Putamen (tissue), 1 donor: ENCODE data around the gene UVSSA.

ENCODE experiments used
- DNase-seq: peaks from one replicate; pipeline ENCODE4 v3.0.0-alpha.2; 2016; ENCODE audit warnings: low spot score

UVSSA gene

GRCh38 chr4:1346781-1347409, at the start of gene UVSSA:
TSS of gene UVSSA (plus strand) at chr4:1347208. CDS start at chr4:1348092, 884 bp downstream.
- peak; percentile 99 for DNase-seq

GRCh38 chr4:1297456-1298325, 49.3 kb upstream of the UVSSA start:
- no peak for DNase-seq

GRCh38 chr4:1298461-1298860, 48.5 kb upstream of the UVSSA start:
- no peak for DNase-seq

GRCh38 chr4:1299301-1299860, 47.6 kb upstream of the UVSSA start:
- no peak for DNase-seq

GRCh38 chr4:1300466-1301455, 46.2 kb upstream of the UVSSA start:
- peak; percentile 74 for DNase-seq

GRCh38 chr4:1302159-1302558, 44.8 kb upstream of the UVSSA start:
- no peak for DNase-seq

- DNase-seq = no peak
These were observed 41.7 kb upstream of the UVSSA start for GRCh38 chr4:1305261-1305711.

GRCh38 chr4:1305781-1306455, 41.1 kb upstream of the UVSSA start:
- DNase-seq = no peak

- no peak for DNase-seq
These were observed 38.9 kb upstream of the UVSSA start for GRCh38 chr4:1307951-1308735.

GRCh38 chr4:1309261-1310010, 37.6 kb upstream of the UVSSA start:
- DNase-seq = peak; percentile 90

GRCh38 chr4:1310031-1310795, 36.8 kb upstream of the UVSSA start:
- no peak for DNase-seq

- DNase-seq = no peak
These were observed 36.0 kb upstream of the UVSSA start for GRCh38 chr4:1310796-1311631.

GRCh38 chr4:1312821-1313640, 34.0 kb upstream of the UVSSA start:
- no peak for DNase-seq

GRCh38 chr4:1315306-1315705, 31.7 kb upstream of the UVSSA start:
- no peak for DNase-seq

- no peak for DNase-seq
These were observed 31.0 kb upstream of the UVSSA start for GRCh38 chr4:1315836-1316536.

GRCh38 chr4:1316537-1317168, 30.4 kb upstream of the UVSSA start:
- DNase-seq = no peak
